Right lobe of liver (tissue), 6 donors: ENCODE results near the gene EGFLAM. TPM values are rescaled to one million over a fixed set of nuclear protein-coding genes. Genes with fewer than 3 reads are reported as not detected.

Experiments
- ATAC-seq, 4 donors: fragments of 200-7000 bp; cut with Tn5 transposase; one replicate each; pipeline ENCODE4 v1.9.1; 2020; ENCODE audit warnings: mild to moderate bottlenecking in 4 of 4, moderate library complexity in 4 of 4
- DNase-seq, 3 donors: peaks; one replicate each; pipeline ENCODE4 v3.0.0-alpha.2; 2020
- H3K27ac ChIP-seq, 3 donors: fragments of 200-600 bp; one replicate each; pipeline ENCODE4 v1.8.0; 2022
- H3K27me3 ChIP-seq, 2 donors: fragments of 200-600 bp; one replicate each; pipeline ENCODE4 v1.8.0; 2022
- H3K36me3 ChIP-seq, 4 donors: fragments of 200-600 bp; sonication (generic) in 1 of 4; one replicate each; pipeline versions ENCODE4 v1.5.1 to v1.8.0; 2017 to 2022; ENCODE audit warnings: control low read depth in 1 of 4
- H3K4me1 ChIP-seq, 4 donors: fragments of 200-600 bp; sonication (generic) in 1 of 4; one replicate each; pipeline versions ENCODE4 v1.5.1 to v1.8.0; 2017 to 2022; ENCODE audit warnings: control low read depth in 1 of 4
- H3K4me3 ChIP-seq, 3 donors: fragments of 200-600 bp; one replicate each; pipeline ENCODE4 v1.8.0; 2022
- H3K9me3 ChIP-seq, 4 donors: fragments of 200-600 bp; sonication (generic) in 1 of 4; one replicate each; pipeline versions ENCODE4 v1.5.1 to v1.8.0; 2017 to 2022; ENCODE audit warnings: control low read depth in 1 of 4
- POLR2A ChIP-seq: fragments of 450-650 bp; IDR thresholded peaks from one replicate; pipeline ENCODE4 v1.6.1; 2017; ENCODE audit warnings: antibody characterized with exemption, mild to moderate bottlenecking
- WGBS: methylation state at CpG from one replicate; pipeline ENCODE4 v1.1.6; 2018; ENCODE audit warnings: low coverage, low lambda C conversion rate; ENCODE audit not compliant: insufficient coverage; ENCODE audit errors: missing lambda C conversion rate; 5-methylcytosine and 5-hydroxymethylcytosine counted together
- intact Hi-C, 2 donors: fragments of 100-400 bp; cut with DNase I; formaldehyde crosslinking; loops; one replicate each; pipeline versions ENCODE4 v1.11.2 to v1.14.1; 2022
- total RNA-seq, 6 experiments: library from RNA; depleted of rRNA in 2 of 6; stranded (reverse); fragments of >200 nt in 2 of 6; fragmentation: NEBNext Ultra II Directional in 3 of 6; extraction: Animal tissue kit (Norgen Biotek cat#: 25700) in 3 of 6; gene quantifications; one replicate each; pipeline versions ENCODE4 v1.1.0 to v1.2.4, GENCODE V29; 2016 to 2023
- TF ChIP-seq, protein P1 (sequence below), 4 donors: fragments of 200-600 bp in 3 of 4; fragments of 450-650 bp in 1 of 4; IDR thresholded peaks; one replicate each; pipeline versions ENCODE4 v1.5.1 to v1.8.0; 2016 to 2022; ENCODE audit warnings: antibody characterized with exemption in 4 of 4, mild to moderate bottlenecking in 2 of 4
- donor health status: DM: no; HTN: yes; CAD: no.
- donor health status: DM: no; HTN: no; CAD: no.
- donor health status: DM: no; HTN: no; CAD: no.
- donor health status: DM: no; HTN: yes; CAD: no.
- donor health status: DM: no; HTN: yes; CAD: no.

Gene EGFLAM
- total RNA-seq, 6 experiments from 2014 or later = 0.50 to 6.2 (median 2.3) TPM

DNA sequence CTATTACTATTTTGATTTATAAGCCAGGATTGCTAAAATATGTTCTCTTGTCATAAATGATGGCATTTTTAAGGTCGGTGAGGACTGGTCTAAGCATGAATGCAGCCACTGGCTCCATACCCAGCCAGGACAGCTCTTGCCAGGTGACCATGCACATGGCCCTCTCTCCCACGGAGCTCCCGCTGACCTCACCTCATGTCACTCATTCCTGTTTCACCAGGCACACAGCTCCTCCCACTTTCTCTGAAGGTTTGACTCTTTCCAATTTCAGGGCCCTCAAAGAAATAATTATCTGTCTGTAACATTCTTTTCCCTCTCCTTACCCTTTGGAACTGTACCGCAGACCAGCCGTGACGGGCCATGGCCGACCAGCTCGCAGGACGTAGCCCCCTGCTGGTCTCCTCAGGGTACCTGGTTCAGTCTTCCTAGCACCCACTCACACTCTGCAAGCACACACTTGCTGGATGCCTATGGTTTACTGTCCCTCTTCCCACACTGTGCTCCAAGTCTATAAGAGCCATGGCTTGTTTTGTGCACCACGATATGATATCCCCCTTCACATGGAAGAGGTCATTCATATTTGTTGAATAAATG lies 225.5 kb downstream of the EGFLAM start:
- peak in 1 of 4 donors; percentile 26 for ATAC-seq
- WGBS = 93% methylated on average over 4 of the region's 10 CpGs
- H3K9me3 ChIP-seq = no peaks in the 10 kb centered on the region
- no peak for DNase-seq
- no peaks in the 10 kb centered on the region for H3K4me1 ChIP-seq
- TF ChIP-seq, protein P1, sequence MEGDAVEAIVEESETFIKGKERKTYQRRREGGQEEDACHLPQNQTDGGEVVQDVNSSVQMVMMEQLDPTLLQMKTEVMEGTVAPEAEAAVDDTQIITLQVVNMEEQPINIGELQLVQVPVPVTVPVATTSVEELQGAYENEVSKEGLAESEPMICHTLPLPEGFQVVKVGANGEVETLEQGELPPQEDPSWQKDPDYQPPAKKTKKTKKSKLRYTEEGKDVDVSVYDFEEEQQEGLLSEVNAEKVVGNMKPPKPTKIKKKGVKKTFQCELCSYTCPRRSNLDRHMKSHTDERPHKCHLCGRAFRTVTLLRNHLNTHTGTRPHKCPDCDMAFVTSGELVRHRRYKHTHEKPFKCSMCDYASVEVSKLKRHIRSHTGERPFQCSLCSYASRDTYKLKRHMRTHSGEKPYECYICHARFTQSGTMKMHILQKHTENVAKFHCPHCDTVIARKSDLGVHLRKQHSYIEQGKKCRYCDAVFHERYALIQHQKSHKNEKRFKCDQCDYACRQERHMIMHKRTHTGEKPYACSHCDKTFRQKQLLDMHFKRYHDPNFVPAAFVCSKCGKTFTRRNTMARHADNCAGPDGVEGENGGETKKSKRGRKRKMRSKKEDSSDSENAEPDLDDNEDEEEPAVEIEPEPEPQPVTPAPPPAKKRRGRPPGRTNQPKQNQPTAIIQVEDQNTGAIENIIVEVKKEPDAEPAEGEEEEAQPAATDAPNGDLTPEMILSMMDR (IDR thresholded peaks at IDR 0.05) = no peak
- no peak for TF ChIP-seq POLR2A
- intact Hi-C loops = no loop called here
- H3K4me3 ChIP-seq = no peak overlapping the region
- H3K27ac ChIP-seq = no peak overlapping the region
- no peaks in the 10 kb centered on the region for H3K27me3 ChIP-seq
- no peaks in the 10 kb centered on the region for H3K36me3 ChIP-seq

DNA sequence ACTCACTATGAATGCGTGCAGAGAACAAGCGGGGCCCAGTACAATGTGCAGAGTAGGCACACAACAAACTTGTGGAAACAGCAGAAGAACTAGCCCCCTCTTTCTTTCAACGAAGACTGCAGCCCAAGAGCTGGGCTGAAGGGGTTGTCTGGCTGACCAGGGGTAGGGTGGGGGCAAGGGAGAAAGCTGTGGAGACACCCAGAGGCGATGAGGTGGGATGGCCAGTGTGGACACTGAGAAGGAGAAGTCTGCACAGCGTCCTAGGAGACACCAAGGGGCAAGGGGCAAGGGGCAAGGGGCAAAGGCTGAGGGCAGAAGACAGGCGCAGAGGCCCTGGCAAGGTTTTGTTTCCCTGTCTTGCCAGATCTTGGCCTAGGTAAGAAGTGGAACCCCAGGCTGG lies 235.8 kb downstream of the EGFLAM start:
- intact Hi-C loops = no loop called here
- Histone ChIP-seq H3K36me3 (peaks cover 0 to 4% (median 0%) of the 10 kb centered on the region in 4 donors), H3K4me3 (no peak overlapping the region), H3K9me3 (no peaks in the 10 kb centered on the region), H3K4me1 (no peaks in the 10 kb centered on the region), H3K27me3 (no peaks in the 10 kb centered on the region), H3K27ac (no peak overlapping the region)
- 75% methylated on average over 4 of the region's 6 CpGs for WGBS
- TF ChIP-seq, protein P1 (IDR thresholded peaks at IDR 0.05) = no peak
- no peak for TF ChIP-seq POLR2A
- DNase-seq (no peak), ATAC-seq (peak in 1 of 4 donors; percentile 21)

DNA sequence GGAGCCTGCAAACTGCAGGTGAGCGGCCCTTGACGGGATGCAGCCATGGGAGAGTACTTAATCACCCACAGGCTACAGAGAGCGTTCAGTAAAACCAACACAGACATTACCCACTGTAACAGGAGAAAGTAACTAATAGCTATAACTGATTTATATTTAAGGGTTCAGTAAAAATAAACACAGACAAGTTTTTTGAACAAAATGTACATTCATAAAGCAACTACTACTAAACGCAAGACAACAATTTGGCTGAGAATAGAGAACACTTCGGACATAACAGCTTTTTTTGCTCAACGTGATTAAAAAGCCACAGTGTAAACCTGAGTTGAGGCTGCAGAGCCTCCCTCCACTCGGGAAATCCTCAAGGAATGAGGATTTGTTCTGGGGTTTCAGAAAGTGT lies 236.4 kb downstream of the EGFLAM start:
- 73% methylated on average over 7 of the region's 7 CpGs for WGBS

DNA sequence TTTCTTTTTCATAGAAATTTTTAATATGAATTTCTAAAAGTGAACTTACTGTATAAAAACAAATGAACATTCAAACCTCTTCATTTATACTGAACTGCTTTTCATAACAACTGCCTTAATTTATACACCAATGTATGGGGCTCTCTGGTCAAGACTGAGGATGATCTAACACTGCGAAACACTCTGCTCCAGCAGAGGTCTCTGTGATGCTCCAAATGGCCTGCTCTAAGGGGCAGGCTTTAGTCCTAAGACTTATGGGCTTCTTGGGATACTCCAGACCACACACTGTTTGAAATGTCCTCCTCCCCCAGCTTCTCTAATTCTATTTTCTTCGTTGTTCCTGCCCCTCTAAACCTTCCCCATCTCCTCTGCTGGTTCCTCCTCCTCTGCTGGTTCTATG lies 239.6 kb downstream of the EGFLAM start:
- Histone ChIP-seq H3K27ac (no peak overlapping the region), H3K27me3 (no peaks in the 10 kb centered on the region), H3K4me1 (no peaks in the 10 kb centered on the region), H3K9me3 (no peaks in the 10 kb centered on the region), H3K4me3 (no peak overlapping the region), H3K36me3 (no peaks in the 10 kb centered on the region)
- peak in 2 of 4 donors; percentile 34 to 38 for ATAC-seq
- DNase-seq = no peak
- 78% methylated on average over 2 of the region's 2 CpGs for WGBS
- TF ChIP-seq, protein P1 (IDR thresholded peaks at IDR 0.05) = no peak
- TF ChIP-seq POLR2A = no peak
- intact Hi-C loops = no loop called here

More for the DNA sequence above, 236.4 kb downstream of the EGFLAM start:
- Histone ChIP-seq H3K4me3 (no peak overlapping the region), H3K4me1 (no peaks in the 10 kb centered on the region), H3K36me3 (peaks cover 0 to 4% (median 0%) of the 10 kb centered on the region in 4 donors), H3K27ac (no peak overlapping the region), H3K9me3 (no peaks in the 10 kb centered on the region), H3K27me3 (no peaks in the 10 kb centered on the region)
- intact Hi-C loops = no loop called here
- no peak for TF ChIP-seq POLR2A
- TF ChIP-seq, protein P1 (IDR thresholded peaks at IDR 0.05) = no peak
- no peak for ATAC-seq
- DNase-seq = no peak
